NCI-H1092 (cell line): ENCODE measurements around the gene FAM111B.

Experiments
- DNase-seq: peaks from one replicate; lab custom pipeline; 2025; lab: John Stamatoyannopoulos, UW

The FAM111B gene

GRCh38 chr11:59157433-59157832 lies 50.4 kb downstream of the FAM111B start:
- no peak for DNase-seq

- DNase-seq, result peak; percentile 42
Measured at GRCh38 chr11:59158206-59159068, 51.4 kb downstream of the FAM111B start.

GRCh38 chr11:59164028-59164427 lies 57.0 kb downstream of the FAM111B start:
- no peak for DNase-seq

- DNase-seq, result peak; percentile 88
Measured at GRCh38 chr11:59171508-59172322, 64.7 kb downstream of the FAM111B start, which contains the start of gene DTX4. Gene DTX4 (plus strand): TSS chr11:59172132. CDS start chr11:59172596, 464 bp downstream.

GRCh38 chr11:59172345-59173079 lies 65.5 kb downstream of the FAM111B start:
- DNase-seq, result no peak

- no peak for DNase-seq
Measured at GRCh38 chr11:59173080-59173963, 66.3 kb downstream of the FAM111B start.

- DNase-seq, result no peak
Measured at GRCh38 chr11:59173964-59174663, 67.1 kb downstream of the FAM111B start.

- DNase-seq, result no peak
Measured at GRCh38 chr11:59174664-59175033, 67.6 kb downstream of the FAM111B start.

- no peak for DNase-seq
Measured at GRCh38 chr11:59175091-59175501, 68.1 kb downstream of the FAM111B start.

GRCh38 chr11:59176330-59176729 lies 69.3 kb downstream of the FAM111B start:
- no peak for DNase-seq
